OCI-LY1 (cell line): ENCODE data around the gene CBX1.

ENCODE experiments used
- H2AFZ ChIP-seq: fragments of 200-600 bp; sonication (generic), shearing (Covaris generic); 2 replicates; pipeline ENCODE4 v1.6.0; 2014; ENCODE audit warnings: antibody characterized with exemption, mild to moderate bottlenecking, low read length
- H3F3A ChIP-seq: fragments of 200-600 bp; sonication (generic), shearing (Covaris generic); 2 replicates; pipeline ENCODE4 v1.6.0; 2014; ENCODE audit warnings: mild to moderate bottlenecking, antibody characterized with exemption, low read length, moderate library complexity; ENCODE audit not compliant: insufficient read depth
- H3K27ac ChIP-seq: fragments of 200-600 bp; sonication (generic); 2 replicates; pipeline ENCODE4 v1.5.1; 2014; ENCODE audit warnings: low read length, mixed run types, mild to moderate bottlenecking, low read depth; ENCODE audit not compliant: poor library complexity, severe bottlenecking
- H3K27me3 ChIP-seq: fragments of 200-600 bp; sonication (generic); 2 replicates; pipeline ENCODE4 v1.6.0; 2014; ENCODE audit warnings: antibody characterized with exemption, mild to moderate bottlenecking, low read length, moderate library complexity; ENCODE audit not compliant: insufficient read depth
- H3K36me3 ChIP-seq: fragments of 200-600 bp; sonication (generic); 2 replicates; pipeline ENCODE4 v1.6.1; 2014; ENCODE audit warnings: mild to moderate bottlenecking, antibody characterized with exemption, low read length, moderate library complexity, mixed read lengths; ENCODE audit not compliant: insufficient read depth
- H3K4me1 ChIP-seq: fragments of 200-600 bp; sonication (generic); 2 replicates; pipeline ENCODE4 v1.5.1; 2014; ENCODE audit warnings: mild to moderate bottlenecking, low read length, moderate library complexity; ENCODE audit not compliant: insufficient read depth, severe bottlenecking
- H3K4me2 ChIP-seq: fragments of 200-600 bp; sonication (generic), shearing (Covaris generic); 2 replicates; pipeline ENCODE4 v1.6.1; 2014; ENCODE audit warnings: low read length
- H3K4me3 ChIP-seq: fragments of 200-600 bp; sonication (generic); 2 replicates; pipeline ENCODE4 v1.5.1; 2014; ENCODE audit warnings: low read length, low read depth, mild to moderate bottlenecking, mixed read lengths; ENCODE audit not compliant: poor library complexity, severe bottlenecking
- H3K79me2 ChIP-seq: fragments of 200-600 bp; shearing (Covaris generic); 2 replicates; pipeline ENCODE4 v1.6.1; 2016; ENCODE audit warnings: mixed run types, low read length, mixed read lengths; ENCODE audit not compliant: insufficient read depth
- H3K9ac ChIP-seq: fragments of 200-600 bp; sonication (generic), shearing (Covaris generic); 2 replicates; pipeline ENCODE4 v1.6.1; 2014; ENCODE audit warnings: mild to moderate bottlenecking, low read length, mixed read lengths
- H3K9me2 ChIP-seq: fragments of 200-600 bp; sonication (generic), shearing (Covaris generic); 2 replicates; pipeline ENCODE4 v1.6.1; 2014; ENCODE audit warnings: low read depth, mild to moderate bottlenecking, low read length, mixed read lengths
- H3K9me3 ChIP-seq: fragments of 200-600 bp; shearing (Covaris generic); 2 replicates; pipeline ENCODE4 v1.6.1; 2014; ENCODE audit warnings: low read length, mixed read lengths
- H4K20me1 ChIP-seq: fragments of 200-600 bp; sonication (generic), shearing (Covaris generic); 2 replicates; pipeline ENCODE4 v1.6.0; 2016; ENCODE audit warnings: mild to moderate bottlenecking, low read length; ENCODE audit not compliant: insufficient read depth
- EZH2 ChIP-seq: fragments of 200-600 bp; sonication (generic), shearing (Covaris generic); IDR thresholded peaks from 2 replicates; pipeline ENCODE4 v1.8.0; 2017; ENCODE audit warnings: borderline replicate concordance, mixed run types, mild to moderate bottlenecking, antibody characterized with exemption, low read length, moderate library complexity, mixed read lengths
- TF ChIP-seq, protein P1 (sequence below): fragments of 200-600 bp; sonication (generic), shearing (Covaris generic); IDR thresholded peaks from 2 replicates; pipeline ENCODE4 v1.5.1; 2017; ENCODE audit warnings: mild to moderate bottlenecking, antibody characterized with exemption, low read length, moderate library complexity, mixed read lengths

CBX1 gene

DNA sequence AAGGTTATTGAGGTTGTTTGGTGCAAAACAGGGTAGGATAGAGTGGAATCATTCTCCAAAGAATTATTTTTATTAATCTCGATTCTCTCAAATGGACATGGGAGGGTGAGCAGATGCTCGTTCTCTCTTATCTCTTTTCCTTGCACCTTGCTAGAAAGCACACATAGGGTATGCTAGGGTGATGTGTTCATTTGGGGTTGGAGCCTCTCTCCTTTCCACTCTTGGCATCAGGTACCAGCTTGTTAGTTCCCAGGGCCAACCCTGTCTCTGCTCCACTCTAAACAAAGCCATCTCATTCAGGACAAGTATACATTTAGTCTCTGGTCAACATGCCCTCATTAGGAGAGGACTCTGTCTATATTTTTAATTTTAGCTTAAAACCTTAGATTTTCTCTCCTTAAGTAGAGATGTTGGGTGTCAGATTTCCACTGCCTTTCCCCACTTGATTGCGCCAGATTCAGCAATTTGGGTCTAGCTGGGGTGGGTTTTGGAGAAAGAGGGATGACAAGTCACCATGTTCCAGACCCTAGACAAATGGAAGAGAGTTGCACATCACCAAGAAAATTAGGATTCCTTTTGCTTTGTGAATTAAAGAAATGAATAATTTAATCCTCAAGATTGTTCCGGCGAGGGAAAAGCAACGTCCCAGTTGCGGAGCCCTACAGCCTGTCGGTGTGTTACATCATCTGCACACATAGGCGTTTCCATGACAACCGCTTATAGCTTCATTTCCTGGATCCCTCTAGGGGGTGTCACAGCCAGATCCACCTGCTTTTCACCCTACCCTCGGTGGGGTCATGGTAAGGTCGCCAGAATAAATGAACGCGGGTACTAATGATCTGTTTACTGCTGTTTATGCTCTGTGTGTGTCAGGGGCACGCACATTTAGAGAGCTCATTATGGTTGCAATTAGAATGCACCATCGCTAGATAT lies 47.8 kb upstream of the CBX1 start:
- no peaks in the 10 kb centered on the region for H3K79me2 ChIP-seq
- no peaks in the 10 kb centered on the region for H3F3A ChIP-seq
- no peaks in the 10 kb centered on the region for H3K4me1 ChIP-seq
- H3K27ac ChIP-seq: no peak overlapping the region
- no peaks in the 10 kb centered on the region for H3K9me2 ChIP-seq
- H2AFZ ChIP-seq: no peak overlapping the region
- no peaks in the 10 kb centered on the region for H4K20me1 ChIP-seq
- H3K4me2 ChIP-seq: no peak overlapping the region
- no peaks in the 10 kb centered on the region for H3K9me3 ChIP-seq
- no peak overlapping the region for H3K4me3 ChIP-seq
- no peak overlapping the region for H3K9ac ChIP-seq
- H3K27me3 ChIP-seq: 0 out of 2 replicates have a peak, but pooled peaks cover 7% of the 10 kb centered on the region
- TF ChIP-seq, protein P1, sequence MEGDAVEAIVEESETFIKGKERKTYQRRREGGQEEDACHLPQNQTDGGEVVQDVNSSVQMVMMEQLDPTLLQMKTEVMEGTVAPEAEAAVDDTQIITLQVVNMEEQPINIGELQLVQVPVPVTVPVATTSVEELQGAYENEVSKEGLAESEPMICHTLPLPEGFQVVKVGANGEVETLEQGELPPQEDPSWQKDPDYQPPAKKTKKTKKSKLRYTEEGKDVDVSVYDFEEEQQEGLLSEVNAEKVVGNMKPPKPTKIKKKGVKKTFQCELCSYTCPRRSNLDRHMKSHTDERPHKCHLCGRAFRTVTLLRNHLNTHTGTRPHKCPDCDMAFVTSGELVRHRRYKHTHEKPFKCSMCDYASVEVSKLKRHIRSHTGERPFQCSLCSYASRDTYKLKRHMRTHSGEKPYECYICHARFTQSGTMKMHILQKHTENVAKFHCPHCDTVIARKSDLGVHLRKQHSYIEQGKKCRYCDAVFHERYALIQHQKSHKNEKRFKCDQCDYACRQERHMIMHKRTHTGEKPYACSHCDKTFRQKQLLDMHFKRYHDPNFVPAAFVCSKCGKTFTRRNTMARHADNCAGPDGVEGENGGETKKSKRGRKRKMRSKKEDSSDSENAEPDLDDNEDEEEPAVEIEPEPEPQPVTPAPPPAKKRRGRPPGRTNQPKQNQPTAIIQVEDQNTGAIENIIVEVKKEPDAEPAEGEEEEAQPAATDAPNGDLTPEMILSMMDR: no peak
- TF ChIP-seq EZH2: no peak
- H3K36me3 ChIP-seq: no peaks in the 10 kb centered on the region

DNA sequence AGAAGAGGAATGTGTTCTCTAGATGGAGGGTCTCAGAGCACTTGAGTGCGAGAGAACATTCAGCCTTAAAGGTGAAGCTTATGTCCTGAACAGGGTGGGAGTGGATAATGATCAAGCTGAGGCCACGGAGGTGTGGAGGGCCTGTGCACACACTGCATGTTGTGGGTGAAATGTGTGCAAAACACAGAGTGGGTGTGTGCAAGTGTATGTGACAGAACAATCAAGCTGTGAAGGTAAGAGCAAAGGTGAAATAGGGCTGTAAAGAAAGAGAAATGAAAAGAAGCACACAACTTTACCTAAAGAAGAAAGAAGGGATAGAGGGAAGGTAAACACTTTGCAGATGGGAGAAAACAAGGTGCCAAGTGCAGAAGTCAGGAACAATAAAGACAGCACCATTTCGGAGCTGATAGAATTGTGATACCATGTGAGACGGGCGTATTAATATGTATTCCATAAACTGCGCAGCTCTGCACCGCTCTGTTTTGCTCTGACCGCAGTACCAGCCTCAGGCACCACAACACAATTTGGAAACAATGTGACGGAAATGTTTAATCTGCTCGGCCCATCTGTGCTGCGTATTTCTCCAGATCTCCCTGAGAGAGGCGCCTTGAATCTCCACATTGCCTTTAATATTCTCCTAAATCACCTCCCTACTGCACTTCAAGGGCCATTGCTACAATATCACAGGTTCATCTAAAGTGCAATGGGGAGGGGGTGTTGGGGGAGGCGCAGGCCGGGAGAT lies 46.9 kb upstream of the CBX1 start:
- H3K79me2 ChIP-seq: no peaks in the 10 kb centered on the region
- H4K20me1 ChIP-seq: no peaks in the 10 kb centered on the region
- H3K27me3 ChIP-seq: 0 out of 2 replicates have a peak, but pooled peaks cover 7% of the 10 kb centered on the region
- no peak overlapping the region for H3K9ac ChIP-seq
- H3K9me2 ChIP-seq: no peaks in the 10 kb centered on the region
- H3K4me3 ChIP-seq: no peak overlapping the region
- no peaks in the 10 kb centered on the region for H3F3A ChIP-seq
- H3K4me2 ChIP-seq: no peak overlapping the region
- H3K9me3 ChIP-seq: no peaks in the 10 kb centered on the region
- H2AFZ ChIP-seq: no peak overlapping the region
- no peaks in the 10 kb centered on the region for H3K4me1 ChIP-seq
- H3K36me3 ChIP-seq: no peaks in the 10 kb centered on the region
- H3K27ac ChIP-seq: no peak overlapping the region
- TF ChIP-seq, protein P1: no peak
- no peak for TF ChIP-seq EZH2

- Histone ChIP-seq H3K4me3 (no peak overlapping the region), H3K4me2 (no peak overlapping the region), H3K9me3 (no peaks in the 10 kb centered on the region), H3F3A (no peaks in the 10 kb centered on the region), H3K4me1 (no peaks in the 10 kb centered on the region), H3K27ac (no peak overlapping the region), H3K79me2 (no peaks in the 10 kb centered on the region), H3K9ac (no peak overlapping the region), H3K36me3 (no peaks in the 10 kb centered on the region), H3K9me2 (no peaks in the 10 kb centered on the region), H4K20me1 (no peaks in the 10 kb centered on the region), H2AFZ (no peak overlapping the region), H3K27me3 (no peaks in the 10 kb centered on the region)
- no peak for TF ChIP-seq EZH2
- TF ChIP-seq, protein P1: no peak
Observed at GRCh38 chr17:48144976-48145798, 43.9 kb upstream of the CBX1 start.
